ENCODE data around the gene PI4KB.

PI4KB gene

DNA sequence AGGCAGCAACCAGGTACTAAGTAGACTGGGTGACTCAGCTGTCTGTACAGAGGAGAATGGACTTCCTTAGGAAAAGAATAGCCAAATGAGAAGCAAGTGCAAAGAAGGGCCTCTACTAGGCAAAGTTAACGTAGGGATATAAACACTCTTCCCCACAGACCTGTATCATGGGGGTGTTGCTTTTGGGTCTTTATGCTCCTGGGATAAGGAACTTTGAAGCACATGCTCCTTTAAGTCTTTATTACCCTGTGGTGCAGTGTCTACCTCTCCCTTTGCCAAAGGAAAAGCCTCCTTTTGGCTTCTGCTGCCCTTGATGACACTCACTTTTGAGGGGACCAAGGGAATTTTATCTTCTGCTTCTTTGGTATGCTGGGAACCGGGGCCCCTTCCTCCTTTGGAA, 14.8 kb upstream of the PI4KB start:
- Mint-ChIP-seq H3K36me3 (ENCODE audit: low read depth) (peaks cover 39% of the 10 kb centered on the region), H3K9me3 (no peaks in the 10 kb centered on the region), H3K27ac (peak overlapping the region; percentile 94), H3K27me3 (ENCODE audit: low read depth, poor library complexity) (no peaks in the 10 kb centered on the region), H3K4me3 (no peak overlapping the region), H3K4me1 (peaks cover 55% of the 10 kb centered on the region)
- no peak for DNase-seq
- TF ChIP-seq, protein P1, sequence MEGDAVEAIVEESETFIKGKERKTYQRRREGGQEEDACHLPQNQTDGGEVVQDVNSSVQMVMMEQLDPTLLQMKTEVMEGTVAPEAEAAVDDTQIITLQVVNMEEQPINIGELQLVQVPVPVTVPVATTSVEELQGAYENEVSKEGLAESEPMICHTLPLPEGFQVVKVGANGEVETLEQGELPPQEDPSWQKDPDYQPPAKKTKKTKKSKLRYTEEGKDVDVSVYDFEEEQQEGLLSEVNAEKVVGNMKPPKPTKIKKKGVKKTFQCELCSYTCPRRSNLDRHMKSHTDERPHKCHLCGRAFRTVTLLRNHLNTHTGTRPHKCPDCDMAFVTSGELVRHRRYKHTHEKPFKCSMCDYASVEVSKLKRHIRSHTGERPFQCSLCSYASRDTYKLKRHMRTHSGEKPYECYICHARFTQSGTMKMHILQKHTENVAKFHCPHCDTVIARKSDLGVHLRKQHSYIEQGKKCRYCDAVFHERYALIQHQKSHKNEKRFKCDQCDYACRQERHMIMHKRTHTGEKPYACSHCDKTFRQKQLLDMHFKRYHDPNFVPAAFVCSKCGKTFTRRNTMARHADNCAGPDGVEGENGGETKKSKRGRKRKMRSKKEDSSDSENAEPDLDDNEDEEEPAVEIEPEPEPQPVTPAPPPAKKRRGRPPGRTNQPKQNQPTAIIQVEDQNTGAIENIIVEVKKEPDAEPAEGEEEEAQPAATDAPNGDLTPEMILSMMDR (IDR thresholded peaks at IDR 0.05): no peak

DNA sequence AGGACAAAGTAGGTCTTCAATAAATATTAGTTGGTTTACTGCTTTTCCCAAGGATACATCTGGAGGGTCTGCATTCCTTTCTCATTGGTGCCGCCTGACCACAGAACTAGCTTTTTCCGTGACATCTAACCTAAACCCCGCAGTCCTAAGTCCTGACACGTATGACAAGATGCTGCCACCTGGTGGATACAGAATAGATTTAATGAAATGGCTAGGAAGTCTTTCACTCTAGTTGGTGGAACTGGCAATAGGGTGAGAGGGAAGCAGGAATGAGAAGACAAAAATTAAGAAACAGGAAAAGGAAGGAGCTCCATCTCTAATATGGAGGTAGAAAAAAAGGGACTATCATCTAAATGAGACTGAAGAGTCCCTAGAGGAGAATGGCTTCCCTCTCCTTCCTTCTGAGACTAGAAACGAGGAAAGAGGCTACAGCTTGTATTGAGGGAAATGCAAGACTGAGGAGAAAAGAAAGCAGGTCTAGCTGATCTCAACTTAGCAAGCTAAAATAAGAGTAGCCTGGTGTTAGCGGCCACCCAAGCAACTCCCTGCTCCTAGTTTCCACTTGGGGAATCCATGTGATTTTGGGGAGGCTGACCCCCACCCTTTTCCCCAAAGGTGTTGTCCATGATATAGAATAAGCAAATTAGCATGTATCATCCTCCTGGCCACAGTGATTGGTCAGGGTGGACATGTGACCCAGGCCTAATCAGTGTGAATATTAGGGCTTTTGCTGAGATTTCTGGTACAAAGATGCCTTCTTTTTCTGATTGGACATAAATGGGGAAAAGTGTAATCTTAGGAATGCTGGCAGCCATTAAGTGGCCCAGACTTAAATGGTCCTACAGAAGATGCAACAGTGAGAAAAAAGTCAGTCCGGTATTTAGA, 13.9 kb upstream of the PI4KB start:
- peak overlapping the region; percentile 94 for H3K27ac Mint-ChIP-seq

DNA sequence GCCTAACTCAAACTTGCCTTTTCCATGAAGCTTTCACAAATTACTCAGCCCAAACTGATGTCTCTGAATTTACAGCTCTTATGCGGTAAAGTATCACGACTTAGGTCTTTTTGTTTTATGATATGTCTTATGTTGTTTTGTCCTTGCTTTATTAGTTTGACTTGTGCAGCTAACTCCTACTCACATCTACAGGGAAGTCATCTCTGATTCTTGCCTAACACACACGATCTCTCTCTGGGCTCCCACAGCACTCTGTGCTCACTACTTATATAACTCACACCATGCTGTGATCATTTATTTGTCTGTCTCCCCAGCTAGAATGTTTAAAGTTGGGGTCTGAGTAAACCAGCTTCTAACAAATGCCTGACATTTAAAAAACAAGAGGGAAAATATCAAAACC, 9.3 kb upstream of the PI4KB start:
- Mint-ChIP-seq H3K9me3 (no peaks in the 10 kb centered on the region), H3K27ac (peak overlapping the region; percentile 72), H3K4me3 (no peak overlapping the region), H3K36me3 (ENCODE audit: low read depth) (peaks cover 4% of the 10 kb centered on the region), H3K4me1 (peaks cover 11% of the 10 kb centered on the region), H3K27me3 (ENCODE audit: low read depth, poor library complexity) (peaks cover 5% of the 10 kb centered on the region)
- TF ChIP-seq, protein P1 (IDR thresholded peaks at IDR 0.05): no peak
- DNase-seq: no peak

More for the DNA sequence above, 13.9 kb upstream of the PI4KB start:
- H3K27me3 Mint-ChIP-seq (ENCODE audit: low read depth, poor library complexity): peaks cover 5% of the 10 kb centered on the region
- TF ChIP-seq, protein P1 (IDR thresholded peaks at IDR 0.05): peak; percentile 58
- peak; percentile 51 for DNase-seq
- H3K4me1 Mint-ChIP-seq: peaks cover 46% of the 10 kb centered on the region
- no peak overlapping the region for H3K4me3 Mint-ChIP-seq
- H3K36me3 Mint-ChIP-seq (ENCODE audit: low read depth): peaks cover 34% of the 10 kb centered on the region
- H3K9me3 Mint-ChIP-seq: no peaks in the 10 kb centered on the region

DNA sequence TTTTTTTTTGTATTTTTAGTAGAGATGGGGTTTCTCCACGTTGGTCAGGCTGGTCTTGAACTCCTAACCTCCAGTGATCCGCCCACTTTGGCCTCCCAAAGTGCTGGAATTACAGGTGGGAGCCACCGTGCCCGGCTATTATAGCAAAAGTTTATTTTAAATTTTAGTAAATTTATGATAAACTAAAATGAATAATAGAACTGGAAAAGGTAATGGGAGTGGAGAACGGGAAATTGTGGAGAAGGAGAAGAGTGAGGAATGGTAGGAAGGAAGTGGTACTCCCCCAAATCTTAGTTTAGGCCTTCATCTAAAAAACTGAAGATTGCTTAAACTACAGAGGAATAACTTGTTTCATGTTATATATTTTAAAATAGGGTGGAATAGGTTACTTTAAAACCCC, 7.6 kb upstream of the PI4KB start:
- DNase-seq: no peak
- Mint-ChIP-seq H3K27me3 (ENCODE audit: low read depth, poor library complexity) (peaks cover 9% of the 10 kb centered on the region), H3K36me3 (ENCODE audit: low read depth) (peaks cover 2% of the 10 kb centered on the region), H3K4me3 (no peak overlapping the region), H3K4me1 (peaks cover 2% of the 10 kb centered on the region), H3K27ac (no peak overlapping the region), H3K9me3 (no peaks in the 10 kb centered on the region)
- TF ChIP-seq, protein P1 (IDR thresholded peaks at IDR 0.05): no peak

DNA sequence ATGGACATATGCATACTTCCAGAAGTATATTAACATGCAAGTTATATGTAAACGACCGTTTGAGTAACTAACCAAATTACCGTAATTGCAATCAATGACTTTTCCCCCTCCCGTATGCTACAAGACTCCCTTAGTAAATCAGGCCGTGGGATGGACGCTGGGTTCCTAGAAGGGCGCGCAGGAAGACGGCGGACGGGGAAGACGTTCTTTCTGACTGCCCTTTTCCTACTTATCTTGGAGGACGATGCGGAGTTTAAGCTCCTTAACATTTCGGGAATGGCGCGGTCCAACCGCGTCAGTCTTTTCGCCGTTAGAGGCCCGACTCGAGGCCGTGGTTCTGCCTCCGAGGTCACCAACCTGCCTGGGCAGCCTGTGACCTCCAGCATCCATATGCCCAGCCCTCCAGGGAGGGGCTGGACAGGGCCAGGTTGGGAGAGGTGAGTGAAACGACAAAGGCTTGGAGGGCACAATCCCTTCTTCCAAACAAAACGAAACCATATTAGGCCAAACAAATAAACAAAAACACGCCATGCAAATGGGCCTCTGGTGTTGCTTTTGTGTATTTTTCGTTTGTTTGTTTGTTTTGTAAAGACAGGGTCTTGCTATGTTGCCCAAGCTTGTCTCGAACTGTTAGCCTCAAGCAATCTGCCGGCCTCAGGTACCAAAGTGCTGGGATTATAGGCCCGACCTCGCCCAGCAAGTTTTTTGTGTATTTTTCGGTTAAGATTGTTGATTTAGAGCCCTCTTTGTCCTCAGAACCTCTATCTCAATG, 873 bp upstream of the PI4KB start:
- Mint-ChIP-seq H3K36me3 (ENCODE audit: low read depth) (peaks cover 14% of the 10 kb centered on the region), H3K4me3 (peak overlapping the region; percentile 96), H3K27ac (peak overlapping the region; percentile 100), H3K9me3 (no peaks in the 10 kb centered on the region), H3K27me3 (ENCODE audit: low read depth, poor library complexity) (peaks cover 4% of the 10 kb centered on the region), H3K4me1 (peaks cover 27% of the 10 kb centered on the region)
- TF ChIP-seq, protein P1 (IDR thresholded peaks at IDR 0.05): no peak
- peak; percentile 39 for DNase-seq
